HEK293 (cell line): ENCODE data around the gene DHRS3.
A peak's percentile ranks its signal among the peaks of the same experiment; 100 is the strongest.

Experiments used
- CTCF ChIA-PET: fragments of 350-600 bp; formaldehyde crosslinking; extraction: SDS; loops from one replicate; lab custom pipeline; 2021; ENCODE audit warnings: antibody characterized with exemption; lab: Yijun Ruan, JAX
- POLR2A ChIA-PET: fragments of 300-600 bp; formaldehyde crosslinking; extraction: SDS; loops from one replicate; lab custom pipeline; 2020; ENCODE audit warnings: antibody characterized with exemption, inconsistent platforms; lab: Yijun Ruan, JAX
- H3K27ac ChIP-seq: fragments of 200-500 bp; sonication (Bioruptor generic); 2 replicates; pipeline ENCODE4 v1.5.1; 2014; ENCODE audit warnings: low read depth, low read length, control low read depth, inconsistent platforms; ENCODE audit errors: extremely low read depth
- H3K36me3 ChIP-seq, 2 experiments: fragments of 200-500 bp in 1 of 2; sonication (Bioruptor generic) in 1 of 2; 1 replicate in 1 of 2; 2 replicates in 1 of 2; pipeline ENCODE4 v1.5.1; 2014 to 2017; ENCODE audit warnings: inconsistent platforms in 2 of 2, low read length in 2 of 2; ENCODE audit not compliant: control insufficient read depth in 2 of 2, insufficient read depth in 1 of 2
- H3K4me1 ChIP-seq: fragments of 200-500 bp; sonication (Bioruptor generic); 2 replicates; pipeline ENCODE4 v1.5.1; 2014; ENCODE audit warnings: mild to moderate bottlenecking, low read length, inconsistent platforms; ENCODE audit not compliant: control insufficient read depth, insufficient read depth
- H3K4me3 ChIP-seq: 2 replicates; pipeline ENCODE4 v1.5.1; 2011; ENCODE audit warnings: low read depth, mild to moderate bottlenecking, control low read depth, low read length, moderate library complexity
- H3K9me3 ChIP-seq: fragments of 200-500 bp; sonication (Bioruptor generic); 2 replicates; pipeline ENCODE4 v1.5.1; 2014; ENCODE audit warnings: low read depth, low read length, inconsistent platforms; ENCODE audit not compliant: control insufficient read depth, insufficient read depth
- CTCF ChIP-seq: fragments of 450-650 bp; formaldehyde crosslinking; IDR thresholded peaks from 2 replicates; pipeline ENCODE4 v1.5.1; 2016; ENCODE audit warnings: missing biosample characterization, missing genetic modification characterization
- GLI2 ChIP-seq: fragments of 450-650 bp; formaldehyde crosslinking; IDR thresholded peaks from 2 replicates; pipeline ENCODE4; 2017; ENCODE audit warnings: missing biosample characterization, missing genetic modification characterization, low read depth, borderline replicate concordance
- INSM2 ChIP-seq: fragments of 450-650 bp; formaldehyde crosslinking; IDR thresholded peaks from 2 replicates; pipeline ENCODE4 v1.5.1; 2016; ENCODE audit warnings: missing biosample characterization, missing genetic modification characterization
- MZF1 ChIP-seq: fragments of 450-650 bp; formaldehyde crosslinking; IDR thresholded peaks from 2 replicates; pipeline ENCODE4 v1.5.1; 2017; ENCODE audit warnings: missing biosample characterization, missing genetic modification characterization, borderline replicate concordance
- REST ChIP-seq: fragments of 450-650 bp; formaldehyde crosslinking; IDR thresholded peaks from 2 replicates; pipeline ENCODE4 v1.5.1; 2016; ENCODE audit warnings: missing biosample characterization, missing genetic modification characterization
- ZNF121 ChIP-seq: fragments of 450-650 bp; formaldehyde crosslinking; IDR thresholded peaks from 2 replicates; pipeline ENCODE4 v1.5.1; 2016; ENCODE audit warnings: missing biosample characterization, missing genetic modification characterization
- ZNF132 ChIP-seq: fragments of 450-650 bp; formaldehyde crosslinking; IDR thresholded peaks from 2 replicates; pipeline ENCODE4 v1.5.1; 2017; ENCODE audit warnings: missing biosample characterization, missing genetic modification characterization, borderline replicate concordance
- ZNF133 ChIP-seq: fragments of 450-650 bp; formaldehyde crosslinking; IDR thresholded peaks from 2 replicates; pipeline ENCODE4 v1.5.1; 2016; ENCODE audit warnings: missing biosample characterization, missing genetic modification characterization
- ZNF26 ChIP-seq: fragments of 450-650 bp; formaldehyde crosslinking; IDR thresholded peaks from 2 replicates; pipeline ENCODE4 v1.5.1; 2016; ENCODE audit warnings: missing biosample characterization, missing genetic modification characterization
- ZNF433 ChIP-seq: fragments of 450-650 bp; formaldehyde crosslinking; IDR thresholded peaks from 2 replicates; pipeline ENCODE4 v1.5.1; 2016; ENCODE audit warnings: missing biosample characterization, missing genetic modification characterization, low read depth
- ZNF621 ChIP-seq: fragments of 450-650 bp; formaldehyde crosslinking; IDR thresholded peaks from 2 replicates; pipeline ENCODE4 v1.5.1; 2017; ENCODE audit warnings: missing biosample characterization, missing genetic modification characterization
- ZNF624 ChIP-seq: fragments of 450-650 bp; formaldehyde crosslinking; IDR thresholded peaks from 2 replicates; pipeline ENCODE4 v1.5.1; 2017; ENCODE audit warnings: missing biosample characterization, missing genetic modification characterization
- ZNF704 ChIP-seq: fragments of 450-650 bp; formaldehyde crosslinking; IDR thresholded peaks from 2 replicates; pipeline ENCODE4 v1.5.1; 2016; ENCODE audit warnings: missing biosample characterization, missing genetic modification characterization
- ZSCAN30 ChIP-seq: fragments of 450-650 bp; IDR thresholded peaks from 2 replicates; pipeline ENCODE4 v1.5.1; 2018; ENCODE audit warnings: missing biosample characterization, mild to moderate bottlenecking, missing genetic modification characterization, moderate library complexity

The DHRS3 gene

GRCh38 chr1:12521096-12521495 is 96.9 kb downstream of the DHRS3 start:
- ChIA-PET CTCF (interaction anchor here (0.8 kb wide), 1 partner anchor 17 kb away, joined by 3 read pairs; no protein-coding TSS in a partner anchor), POLR2A (no interaction called here)
- no peak overlapping the region for H3K27ac ChIP-seq

GRCh38 chr1:12519693-12520364 is 98.2 kb downstream of the DHRS3 start:
- CTCF ChIA-PET, result interaction anchor here (0.6 kb wide), 2 partner anchors 81 to 878 kb away, joined by 3 to 4 read pairs; no protein-coding TSS in a partner anchor
- Histone ChIP-seq H3K36me3 (no peaks in the 10 kb centered on the region), H3K4me1 (0 out of 2 replicates have a peak, but pooled peaks cover 3% of the 10 kb centered on the region), H3K4me3 (no peak overlapping the region), H3K27ac (no peak overlapping the region), H3K9me3 (no peaks in the 10 kb centered on the region)
- TF ChIP-seq ZNF133 (tag by site-specific recombination), result no peak
- TF ChIP-seq ZNF121 (tag by site-specific recombination), result peak; percentile 97
- TF ChIP-seq REST, result no peak
- TF ChIP-seq ZNF433, result no peak
- POLR2A ChIA-PET, result interaction anchor here (0.6 kb wide), 1 partner anchor 9 kb away, joined by 6 read pairs; no protein-coding TSS in a partner anchor

More at GRCh38 chr1:12521096-12521495, 96.9 kb downstream of the DHRS3 start:
- Histone ChIP-seq H3K36me3 (no peaks in the 10 kb centered on the region), H3K4me3 (no peak overlapping the region), H3K9me3 (no peaks in the 10 kb centered on the region), H3K4me1 (0 out of 2 replicates have a peak, but pooled peaks cover 3% of the 10 kb centered on the region)
- TF ChIP-seq INSM2 (tag by site-specific recombination) (no peak), CTCF (tag by site-specific recombination) (no peak), ZNF704 (no peak), GLI2 (tag by site-specific recombination) (no peak), ZNF624 (tag by site-specific recombination) (no peak), ZNF26 (no peak), MZF1 (tag by site-specific recombination) (no peak), ZSCAN30 (no peak), ZNF132 (tag by site-specific recombination) (no peak), ZNF621 (tag by site-specific recombination) (no peak)
